Measurements from ENCODE around the gene DMAC2.
"Not testable (repeated sequence)": the region's sequence is repeated elsewhere in the genome, so short reads cannot be mapped to it uniquely, and the experiment has no call there.

The DMAC2 gene

DNA sequence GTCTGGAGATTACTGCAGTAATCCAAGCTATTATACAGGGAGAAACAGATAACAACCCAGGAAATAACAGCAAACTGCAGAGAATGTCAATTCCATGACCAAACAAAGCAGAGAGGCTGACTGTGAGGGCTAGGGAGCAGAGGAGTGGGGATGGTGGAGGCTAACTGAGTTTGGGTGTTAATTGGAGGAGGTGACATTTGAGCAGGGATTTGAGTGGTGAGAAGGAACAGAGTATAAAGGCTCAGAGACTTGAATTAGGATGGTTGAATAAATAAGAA, 3.1 kb downstream of the DMAC2 start:
- Mint-ChIP-seq H3K4me1 (no peaks in the 10 kb centered on the region), H3K27me3 (peaks cover 6% of the 10 kb centered on the region), H3K27ac (ENCODE audit: low read depth) (no peak overlapping the region), H3K4me3 (no peak overlapping the region), H3K9me3 (no peaks in the 10 kb centered on the region), H3K36me3 (ENCODE audit: insufficient read depth) (peaks cover 14% of the 10 kb centered on the region)
- DNase-seq (ENCODE audit: low spot score in 2 of 2) (no peak), ATAC-seq (replicated peaks; ENCODE audit: extremely low read depth, poor library complexity, severe bottlenecking) (no peak)

DNA sequence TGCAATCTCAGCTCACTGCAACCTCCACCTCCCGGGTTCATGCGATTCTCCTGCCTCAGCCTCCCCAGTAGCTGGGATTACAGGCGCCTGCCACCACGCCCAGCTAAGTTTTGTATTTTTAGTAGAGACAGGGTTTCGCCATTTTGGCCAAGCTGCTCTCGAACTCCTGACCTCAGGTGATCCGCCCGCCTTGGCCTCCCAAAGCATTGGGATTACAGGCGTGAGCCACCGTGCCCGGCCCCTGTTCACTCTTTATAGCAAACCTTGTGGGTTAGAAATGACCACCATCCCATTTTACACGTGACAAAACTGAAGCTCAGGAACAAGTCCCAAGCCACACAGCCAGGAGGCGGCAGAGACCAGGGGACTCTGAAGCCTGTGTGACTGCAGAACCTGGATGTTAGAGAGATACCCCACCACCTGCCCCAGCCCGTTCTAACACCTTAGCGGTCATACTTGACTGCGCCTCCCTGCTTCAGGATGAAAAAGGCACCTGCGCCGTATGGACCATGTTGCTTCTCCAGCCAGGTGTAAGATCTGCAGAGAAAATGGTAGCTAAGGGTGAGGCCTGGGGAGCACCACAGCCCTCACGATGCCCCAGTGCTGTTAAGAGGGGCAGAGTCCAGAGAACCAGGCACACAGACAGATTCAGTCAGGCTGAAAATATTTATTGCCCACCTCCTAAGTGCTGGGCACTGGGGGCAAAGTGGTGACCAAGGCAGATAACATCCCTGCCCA, 3.6 kb downstream of the DMAC2 start:
- Mint-ChIP-seq H3K36me3 (ENCODE audit: insufficient read depth) (peaks cover 14% of the 10 kb centered on the region), H3K4me3 (no peak overlapping the region), H3K9me3 (no peaks in the 10 kb centered on the region), H3K27me3 (peaks cover 2% of the 10 kb centered on the region), H3K4me1 (peaks cover 4% of the 10 kb centered on the region), H3K27ac (ENCODE audit: low read depth) (no peak overlapping the region)
- ATAC-seq (replicated peaks; ENCODE audit: extremely low read depth, poor library complexity, severe bottlenecking): no peak
- DNase-seq (ENCODE audit: low spot score in 2 of 2): no peak

DNA sequence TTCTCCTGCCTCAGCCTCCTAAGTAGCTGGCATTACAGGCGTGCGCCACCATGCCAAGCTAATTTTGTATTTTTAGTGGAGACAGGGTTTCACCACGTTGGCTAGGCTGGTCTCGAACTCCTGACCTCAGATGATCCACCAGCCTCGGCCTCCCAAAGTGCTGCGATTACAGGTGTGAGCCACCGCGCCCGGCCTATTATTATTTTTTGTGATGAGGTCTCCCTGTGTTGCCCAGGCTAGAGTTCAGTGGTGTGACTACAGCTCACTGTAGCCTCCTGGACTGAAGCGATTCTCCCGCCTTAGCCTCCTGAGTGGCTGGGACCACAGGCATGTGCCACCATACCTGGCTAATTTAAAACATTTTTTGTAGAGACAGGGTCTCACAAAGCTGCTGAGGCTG, 4.3 kb downstream of the DMAC2 start:
- not testable (repeated sequence) for H3K4me1 Mint-ChIP-seq; H3K27me3 Mint-ChIP-seq; ATAC-seq (replicated peaks; ENCODE audit: extremely low read depth, poor library complexity, severe bottlenecking); H3K27ac Mint-ChIP-seq (ENCODE audit: low read depth); H3K4me3 Mint-ChIP-seq; DNase-seq (ENCODE audit: low spot score in 2 of 2); H3K9me3 Mint-ChIP-seq
- peaks cover 16% of the 10 kb centered on the region for H3K36me3 Mint-ChIP-seq (ENCODE audit: insufficient read depth)

DNA sequence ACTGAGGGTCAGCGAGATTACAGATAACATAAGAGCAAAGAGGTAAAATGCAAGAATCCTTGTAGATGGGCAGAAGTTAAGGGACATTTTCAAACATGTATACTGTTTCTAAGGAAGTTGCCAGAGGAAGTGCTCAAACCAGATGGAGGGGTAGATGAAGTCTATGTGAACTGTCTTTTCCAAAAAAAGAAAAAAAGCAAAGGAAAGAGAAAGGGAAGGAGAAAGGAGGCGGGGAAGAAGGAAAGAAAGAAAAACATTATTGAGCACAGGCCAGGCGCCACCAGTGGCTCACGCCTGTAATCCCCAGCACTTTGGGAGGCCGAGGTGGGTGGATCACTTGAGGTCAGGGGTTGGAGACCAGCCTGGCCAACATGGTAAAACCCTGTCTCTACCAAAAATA, 5.3 kb downstream of the DMAC2 start:
- H3K27me3 Mint-ChIP-seq: no peaks in the 10 kb centered on the region
- ATAC-seq (replicated peaks; ENCODE audit: extremely low read depth, poor library complexity, severe bottlenecking) (no peak), DNase-seq (ENCODE audit: low spot score in 2 of 2) (no peak)
- H3K4me1 Mint-ChIP-seq: peaks cover 7% of the 10 kb centered on the region
- H3K9me3 Mint-ChIP-seq: no peaks in the 10 kb centered on the region
- H3K4me3 Mint-ChIP-seq: no peak overlapping the region
- no peak overlapping the region for H3K27ac Mint-ChIP-seq (ENCODE audit: low read depth)
- H3K36me3 Mint-ChIP-seq (ENCODE audit: insufficient read depth): peaks cover 18% of the 10 kb centered on the region

DNA sequence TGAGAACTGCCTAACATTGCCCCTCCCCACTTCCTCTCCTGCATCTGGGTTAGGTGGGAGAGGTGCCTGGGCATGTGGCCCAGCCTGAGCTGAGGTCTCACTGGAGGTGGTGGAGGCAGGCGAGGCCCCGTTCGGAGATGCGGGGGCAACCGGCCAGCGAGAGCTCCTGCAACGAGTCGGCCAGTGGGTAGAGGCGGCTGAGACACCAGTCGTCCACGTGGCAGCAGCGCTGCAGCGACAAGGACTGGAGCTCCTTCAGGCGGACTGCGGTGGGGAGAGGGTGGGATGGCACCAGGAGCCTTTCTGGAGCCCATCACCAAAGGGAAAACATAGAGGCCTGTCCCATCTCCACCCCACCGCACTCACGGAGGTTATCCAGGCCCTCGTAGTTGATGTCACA, 6.5 kb downstream of the DMAC2 start:
- H3K4me1 Mint-ChIP-seq: peaks cover 14% of the 10 kb centered on the region
- H3K27me3 Mint-ChIP-seq: no peaks in the 10 kb centered on the region
- H3K27ac Mint-ChIP-seq (ENCODE audit: low read depth): no peak overlapping the region

DNA sequence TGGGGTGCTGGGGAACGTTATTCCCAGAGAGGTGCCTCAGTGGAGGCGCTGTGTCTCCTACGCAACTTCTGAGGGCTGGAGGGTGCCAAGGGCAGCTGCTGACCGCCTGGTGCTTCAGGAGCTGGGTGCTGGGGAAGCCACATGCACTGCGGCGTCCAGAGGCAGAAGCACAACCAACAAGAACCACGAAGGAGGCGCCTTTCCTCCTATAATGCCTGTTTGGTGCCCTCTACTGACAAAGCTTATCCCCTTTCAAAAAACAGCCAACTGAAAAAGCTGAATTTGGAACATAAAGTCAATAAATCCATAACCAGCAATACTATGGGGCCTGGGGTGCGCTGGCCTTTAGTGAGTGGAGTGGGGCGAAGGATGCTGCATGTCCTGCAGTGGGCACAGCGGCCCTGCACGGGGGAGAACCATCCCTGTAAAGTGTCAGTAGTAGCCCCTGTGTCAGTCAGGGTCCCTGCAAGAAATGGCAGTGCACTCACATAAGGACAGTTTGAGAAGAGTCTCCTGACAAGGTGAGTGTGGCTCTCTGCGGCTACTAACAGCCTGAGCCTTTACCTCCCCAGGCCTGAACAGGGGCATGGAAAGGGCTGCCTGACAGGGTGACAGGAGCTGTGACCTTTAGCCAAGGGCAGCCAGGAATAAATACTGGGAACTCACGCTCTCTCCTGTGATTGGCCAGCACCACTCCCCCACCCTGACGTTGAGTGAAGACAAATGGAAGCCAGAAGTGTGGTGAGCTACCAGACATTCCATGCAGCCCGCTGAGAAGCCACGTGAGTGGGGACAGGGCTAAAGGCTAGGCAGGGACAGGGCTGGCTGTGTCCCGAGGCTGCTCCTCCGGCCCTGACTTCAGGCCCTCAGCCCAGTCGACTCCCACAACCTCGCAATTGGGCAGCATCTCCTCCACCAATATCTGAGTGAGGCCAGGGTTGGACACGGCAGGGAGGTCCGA, 8.0 kb downstream of the DMAC2 start:
- DNase-seq (ENCODE audit: low spot score in 2 of 2) (no peak), ATAC-seq (replicated peaks; ENCODE audit: extremely low read depth, poor library complexity, severe bottlenecking) (no peak)
- peaks cover 23% of the 10 kb centered on the region for H3K36me3 Mint-ChIP-seq (ENCODE audit: insufficient read depth)
- peak overlapping the region; percentile 74 for H3K27ac Mint-ChIP-seq (ENCODE audit: low read depth)
- peaks cover 21% of the 10 kb centered on the region for H3K4me1 Mint-ChIP-seq
- H3K4me3 Mint-ChIP-seq: no peak overlapping the region
- no peaks in the 10 kb centered on the region for H3K27me3 Mint-ChIP-seq
- H3K9me3 Mint-ChIP-seq: no peaks in the 10 kb centered on the region

More for the DNA sequence above, 6.5 kb downstream of the DMAC2 start:
- ATAC-seq (replicated peaks; ENCODE audit: extremely low read depth, poor library complexity, severe bottlenecking) (no peak), DNase-seq (ENCODE audit: low spot score in 2 of 2) (no peak)
- Mint-ChIP-seq H3K4me3 (no peak overlapping the region), H3K36me3 (ENCODE audit: insufficient read depth) (peaks cover 18% of the 10 kb centered on the region), H3K9me3 (no peaks in the 10 kb centered on the region)

DNA sequence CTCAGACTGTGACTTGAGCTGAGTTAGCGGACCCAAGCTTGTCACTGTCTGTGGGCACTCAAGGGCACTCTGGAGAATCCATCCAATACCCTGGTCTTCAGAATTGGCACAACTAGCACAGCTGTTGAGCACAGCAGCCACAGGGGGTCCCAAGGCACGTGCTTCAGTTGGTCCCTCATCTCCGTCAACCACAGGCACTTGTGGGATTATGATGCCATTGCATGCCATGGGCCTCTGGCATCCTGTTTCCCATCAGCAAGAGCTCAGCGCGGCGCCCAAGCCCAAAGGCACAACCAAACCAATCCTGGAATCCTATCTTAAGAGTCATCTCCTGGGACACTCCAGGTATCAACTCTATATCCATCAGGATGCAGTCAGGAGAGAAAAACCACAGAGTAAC, 8.8 kb downstream of the DMAC2 start:
- peaks cover 24% of the 10 kb centered on the region for H3K36me3 Mint-ChIP-seq (ENCODE audit: insufficient read depth)
- ATAC-seq (replicated peaks; ENCODE audit: extremely low read depth, poor library complexity, severe bottlenecking) (no peak), DNase-seq (ENCODE audit: low spot score in 2 of 2) (no peak)

DNA sequence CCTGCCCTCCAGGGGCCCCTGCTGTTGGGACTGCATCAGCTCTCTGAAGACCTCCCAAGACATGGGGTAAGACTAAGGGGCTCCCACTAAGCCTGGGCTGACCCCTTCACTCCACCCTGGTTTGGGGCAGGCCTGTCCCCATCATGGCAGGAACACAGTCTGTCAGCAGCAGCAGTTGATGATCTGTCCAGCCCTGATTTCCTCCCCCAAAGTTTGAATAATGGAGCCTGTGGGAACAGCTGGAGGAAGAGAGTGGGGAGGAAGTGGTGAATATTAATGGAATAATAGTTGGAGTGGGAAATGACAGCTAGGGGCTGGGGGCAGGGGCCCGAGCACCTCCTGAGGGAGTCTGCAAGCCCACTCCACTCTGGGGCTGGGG, 11.2 kb downstream of the DMAC2 start:
- H3K4me1 Mint-ChIP-seq: peaks cover 21% of the 10 kb centered on the region
- no peak for ATAC-seq (replicated peaks; ENCODE audit: extremely low read depth, poor library complexity, severe bottlenecking)
- no peaks in the 10 kb centered on the region for H3K27me3 Mint-ChIP-seq

More for the DNA sequence above, 8.8 kb downstream of the DMAC2 start:
- H3K4me1 Mint-ChIP-seq: peaks cover 21% of the 10 kb centered on the region
- no peaks in the 10 kb centered on the region for H3K9me3 Mint-ChIP-seq
- no peaks in the 10 kb centered on the region for H3K27me3 Mint-ChIP-seq
- no peak overlapping the region for H3K4me3 Mint-ChIP-seq
- H3K27ac Mint-ChIP-seq (ENCODE audit: low read depth): no peak overlapping the region

DNA sequence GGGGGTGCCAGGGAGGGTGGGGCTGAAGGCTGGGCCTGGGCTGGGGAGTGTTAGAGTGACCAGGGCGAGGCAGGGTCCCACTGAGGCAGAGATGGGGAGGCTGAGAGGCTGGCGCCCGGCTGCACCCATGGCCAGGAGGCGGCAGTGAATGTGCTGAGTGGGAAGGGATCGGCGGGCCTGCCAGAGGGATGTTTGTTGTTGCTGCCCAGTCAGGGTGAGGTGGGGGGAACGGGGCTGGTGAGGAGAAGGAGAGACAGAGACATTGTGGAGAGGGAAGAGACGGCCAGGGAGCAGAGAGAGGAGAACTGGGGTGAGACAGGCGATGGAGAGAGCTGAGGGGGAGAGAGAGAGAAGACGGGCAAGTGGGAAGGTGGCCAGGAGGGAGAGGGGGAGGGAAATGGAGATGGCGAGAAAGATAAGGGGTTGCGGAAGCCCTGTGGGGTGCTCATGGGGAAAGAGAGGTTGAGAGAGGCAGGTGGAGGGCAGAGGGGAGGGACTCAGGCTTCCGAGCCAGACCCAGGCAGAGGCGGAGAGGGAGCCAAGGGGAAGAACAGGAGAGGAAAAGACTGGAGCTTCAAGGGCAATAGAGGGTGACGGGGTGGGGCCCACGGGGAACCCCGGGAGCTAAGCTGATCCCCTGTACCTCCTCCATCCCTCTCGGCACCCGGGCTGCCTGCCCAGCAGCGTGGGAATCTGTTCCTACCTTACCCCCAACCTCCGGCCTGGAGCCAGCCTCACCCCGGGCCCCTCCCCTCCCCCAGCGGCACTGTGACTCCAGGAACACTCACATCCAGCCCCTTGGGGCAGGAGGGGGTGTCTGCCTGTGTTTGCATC, 11.8 kb downstream of the DMAC2 start:
- Mint-ChIP-seq H3K27me3 (no peaks in the 10 kb centered on the region), H3K9me3 (no peaks in the 10 kb centered on the region)
- DNase-seq (ENCODE audit: low spot score in 2 of 2): peak; percentile 36 to 49

More for the DNA sequence above, 11.2 kb downstream of the DMAC2 start:
- peak overlapping the region; percentile 92 for H3K27ac Mint-ChIP-seq (ENCODE audit: low read depth)
- H3K4me3 Mint-ChIP-seq: peak overlapping the region; percentile 84
- no peaks in the 10 kb centered on the region for H3K9me3 Mint-ChIP-seq
- no peak for DNase-seq (ENCODE audit: low spot score in 2 of 2)
- H3K36me3 Mint-ChIP-seq (ENCODE audit: insufficient read depth): peaks cover 18% of the 10 kb centered on the region

DNA sequence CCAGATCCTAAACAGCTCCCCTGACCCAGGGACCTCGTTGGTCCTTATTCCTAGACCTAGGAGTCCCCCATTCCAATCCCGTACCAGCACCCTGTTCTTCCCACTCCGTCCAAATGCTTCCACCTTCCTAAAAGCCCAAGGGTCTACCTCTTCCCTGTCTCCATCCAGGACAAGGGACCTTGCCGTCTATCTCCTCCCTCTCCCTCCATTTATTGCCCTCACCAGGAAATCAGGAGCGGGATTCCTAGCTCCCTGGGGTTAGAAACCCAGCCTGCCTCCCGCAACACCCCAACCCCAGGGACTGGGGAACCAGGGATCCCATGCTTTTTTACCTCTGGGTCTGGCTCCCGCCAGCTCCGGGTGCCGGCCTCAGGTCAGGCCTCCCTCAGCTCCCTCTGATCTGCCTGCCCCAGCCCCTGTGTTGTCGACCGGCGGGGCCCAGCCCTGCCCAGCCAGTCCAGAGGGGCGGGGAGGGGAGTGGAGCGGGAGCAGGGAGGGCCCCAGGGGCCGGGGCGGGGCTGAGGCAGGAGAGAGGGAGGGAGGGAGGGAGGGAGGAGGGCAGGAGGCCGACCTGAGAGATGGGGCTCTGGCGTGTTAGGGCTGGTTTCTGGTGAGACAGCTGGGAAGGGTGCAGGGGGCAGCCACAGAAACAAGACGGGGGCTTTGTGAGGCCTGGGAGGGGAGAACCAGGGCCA, 12.6 kb downstream of the DMAC2 start, which contains the start of gene B3GNT8:
Gene B3GNT8 (minus strand): TSS at position 423 of the 695 bp plus-strand sequence. CDS start 596 bp downstream, outside the sequence.
- Mint-ChIP-seq H3K36me3 (ENCODE audit: insufficient read depth) (peaks cover 23% of the 10 kb centered on the region), H3K4me1 (peaks cover 21% of the 10 kb centered on the region), H3K27me3 (no peaks in the 10 kb centered on the region), H3K9me3 (no peaks in the 10 kb centered on the region), H3K27ac (ENCODE audit: low read depth) (peak within 1 kb of the TSS; percentile 92), H3K4me3 (peak within 1 kb of the TSS; percentile 84)
- no peak for DNase-seq (ENCODE audit: low spot score in 2 of 2)
- peak; percentile 52 for ATAC-seq (replicated peaks; ENCODE audit: extremely low read depth, poor library complexity, severe bottlenecking)

More for the DNA sequence above, 11.8 kb downstream of the DMAC2 start:
- Mint-ChIP-seq H3K36me3 (ENCODE audit: insufficient read depth) (peaks cover 21% of the 10 kb centered on the region), H3K4me3 (peak overlapping the region; percentile 84), H3K27ac (ENCODE audit: low read depth) (peak overlapping the region; percentile 92), H3K4me1 (peaks cover 21% of the 10 kb centered on the region)
- peak; percentile 88 for ATAC-seq (replicated peaks; ENCODE audit: extremely low read depth, poor library complexity, severe bottlenecking)

DNA sequence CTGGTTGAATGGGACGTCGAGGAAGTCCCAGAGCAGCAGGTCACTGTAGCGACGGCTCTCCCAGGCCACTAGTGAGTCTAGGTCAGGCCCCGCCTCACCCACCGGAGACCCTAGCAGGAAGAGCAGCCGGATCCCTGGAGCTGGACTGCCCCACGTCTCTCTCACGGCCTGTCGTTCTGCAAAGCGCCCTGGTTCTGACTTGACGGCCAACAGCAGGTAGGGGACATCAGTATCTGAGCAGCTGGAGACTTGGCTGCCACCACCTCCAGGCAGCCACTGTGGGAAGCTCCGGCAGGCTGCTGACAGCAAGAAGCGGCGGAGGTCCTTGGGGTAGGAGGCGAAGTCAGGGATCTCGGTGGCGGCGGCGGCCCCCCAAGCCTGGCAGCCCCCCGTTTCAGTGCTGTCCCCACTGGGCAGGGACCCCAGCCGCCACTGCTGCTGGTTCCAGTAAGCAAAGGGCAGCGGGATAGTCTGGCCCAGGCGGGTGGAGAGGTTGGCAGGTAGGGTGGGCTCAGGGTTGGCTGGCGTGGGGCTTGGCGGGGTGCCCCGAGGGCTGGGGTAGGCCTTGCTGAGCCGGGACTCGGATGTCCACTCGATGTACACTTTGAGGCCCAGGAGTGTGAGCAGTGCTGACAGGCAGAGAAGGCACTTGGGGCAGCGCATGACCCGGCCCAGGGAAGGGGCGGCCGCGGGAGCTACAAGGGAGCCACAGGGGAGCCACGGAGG, 13.4 kb downstream of the DMAC2 start:
- Mint-ChIP-seq H3K27ac (ENCODE audit: low read depth) (peak overlapping the region; percentile 92), H3K4me1 (peaks cover 25% of the 10 kb centered on the region), H3K4me3 (peak overlapping the region; percentile 84), H3K27me3 (no peaks in the 10 kb centered on the region), H3K9me3 (no peaks in the 10 kb centered on the region), H3K36me3 (ENCODE audit: insufficient read depth) (peaks cover 28% of the 10 kb centered on the region)
- DNase-seq (ENCODE audit: low spot score in 2 of 2): no peak
- ATAC-seq (replicated peaks; ENCODE audit: extremely low read depth, poor library complexity, severe bottlenecking): no peak
